GM21360 (cell line): ENCODE data around the gene RSRC1.

Experiments
- ATAC-seq: cut with Tn5 transposase; IDR thresholded peaks from one replicate; pipeline ENCODE4 v1.9.1; 2021; ENCODE audit warnings: mild to moderate bottlenecking, moderate library complexity; ENCODE audit not compliant: unreplicated experiment

Gene RSRC1

GRCh38 chr3:158127250-158128219 is 17.6 kb downstream of the RSRC1 start:
- no peak for ATAC-seq

- no peak for ATAC-seq
Measured at GRCh38 chr3:158128755-158129154, 18.9 kb downstream of the RSRC1 start.

GRCh38 chr3:158134363-158134762 is 24.5 kb downstream of the RSRC1 start:
- no peak for ATAC-seq

- ATAC-seq = no peak
Measured at GRCh38 chr3:158140396-158140795, 30.5 kb downstream of the RSRC1 start.

GRCh38 chr3:158148218-158148617 is 38.3 kb downstream of the RSRC1 start:
- ATAC-seq = no peak

- peak; percentile 46 for ATAC-seq
Measured at GRCh38 chr3:158152186-158152585, 42.3 kb downstream of the RSRC1 start.

- ATAC-seq = no peak
Measured at GRCh38 chr3:158158969-158159368, 49.1 kb downstream of the RSRC1 start.

- no peak for ATAC-seq
Measured at GRCh38 chr3:158159714-158160113, 49.8 kb downstream of the RSRC1 start.

- no peak for ATAC-seq
Measured at GRCh38 chr3:158160958-158161357, 51.1 kb downstream of the RSRC1 start.

GRCh38 chr3:158165141-158165655 is 55.3 kb downstream of the RSRC1 start:
- no peak for ATAC-seq

GRCh38 chr3:158165730-158166129 is 55.8 kb downstream of the RSRC1 start:
- no peak for ATAC-seq

- ATAC-seq = no peak
Measured at GRCh38 chr3:158166223-158166622, 56.3 kb downstream of the RSRC1 start.

- no peak for ATAC-seq
Measured at GRCh38 chr3:158167737-158168557, 58.1 kb downstream of the RSRC1 start.

- ATAC-seq = no peak
Measured at GRCh38 chr3:158169091-158169491, 59.2 kb downstream of the RSRC1 start.

- no peak for ATAC-seq
Measured at GRCh38 chr3:158181096-158181495, 71.2 kb downstream of the RSRC1 start.

GRCh38 chr3:158185711-158186110 is 75.8 kb downstream of the RSRC1 start:
- ATAC-seq = no peak

- no peak for ATAC-seq
Measured at GRCh38 chr3:158200955-158201354, 91.1 kb downstream of the RSRC1 start.

GRCh38 chr3:158205324-158205723 is 95.4 kb downstream of the RSRC1 start:
- ATAC-seq = no peak

- peak; percentile 64 for ATAC-seq
Measured at GRCh38 chr3:158205994-158206393, 96.1 kb downstream of the RSRC1 start.

- ATAC-seq = no peak
Measured at GRCh38 chr3:158210067-158210466, 100.2 kb downstream of the RSRC1 start.

- ATAC-seq = no peak
Measured at GRCh38 chr3:158213461-158213860, 103.6 kb downstream of the RSRC1 start.
